ENCODE results near the gene HYCC1.

- no peak for TF ChIP-seq POLR2A (IDR thresholded peaks at IDR 0.05)
- no peak for TF ChIP-seq CTCF (IDR thresholded peaks at IDR 0.05)
Observed at GRCh38 chr7:23044581-23044980, 30.7 kb upstream of the HYCC1 start.

Measured in transverse colon (tissue), 3 donors.